HepG2 (cell line): Measurements from ENCODE around the gene TOMM20. TPM values are rescaled to one million over a fixed set of nuclear protein-coding genes. Genes with fewer than 3 reads are reported as not detected.

ENCODE experiments used
- AGO1 ChIP-seq: fragments of 200-400 bp; formaldehyde crosslinking; IDR thresholded peaks from 2 replicates; pipeline ENCODE4 v1.6.1; 2017; ENCODE audit warnings: mild to moderate bottlenecking, low read depth, low read length, moderate library complexity; ENCODE audit not compliant: poor library complexity, severe bottlenecking
- CHD2 ChIP-seq: IDR thresholded peaks from 2 replicates; pipeline ENCODE4 v1.6.1; 2011; ENCODE audit warnings: low read depth, low read length, improper control_type of control experiment
- EEA1 ChIP-seq: sonication (generic); formaldehyde crosslinking; IDR thresholded peaks from 2 replicates; pipeline ENCODE4 v1.5.1; 2020; ENCODE audit warnings: mild to moderate bottlenecking, missing genetic modification reagents, borderline replicate concordance
- MTF2 ChIP-seq: sonication (generic); formaldehyde crosslinking; IDR thresholded peaks from 2 replicates; pipeline ENCODE4 v1.5.0; 2020; ENCODE audit warnings: missing genetic modification reagents, borderline replicate concordance
- NAIF1 ChIP-seq: sonication (generic); formaldehyde crosslinking; IDR thresholded peaks from 2 replicates; pipeline ENCODE4 v1.5.0; 2020; ENCODE audit warnings: mild to moderate bottlenecking, missing genetic modification reagents, borderline replicate concordance
- NFKB2 ChIP-seq: sonication (generic); formaldehyde crosslinking; IDR thresholded peaks from 2 replicates; pipeline ENCODE4 v1.4.0; 2020; ENCODE audit warnings: missing genetic modification reagents, borderline replicate concordance
- POLR2AphosphoS5 ChIP-seq: IDR thresholded peaks from 2 replicates; pipeline ENCODE4 v1.6.1; 2012; ENCODE audit warnings: low read depth, low read length
- SMC3 ChIP-seq: IDR thresholded peaks from 2 replicates; pipeline ENCODE4 v1.6.1; 2011; ENCODE audit warnings: low read length, improper control_type of control experiment
- SP2 ChIP-seq: sonication (generic); formaldehyde crosslinking; IDR thresholded peaks from 2 replicates; pipeline ENCODE4 v1.5.1; 2020; ENCODE audit warnings: mild to moderate bottlenecking, missing genetic modification reagents
- ZBTB3 ChIP-seq: sonication (generic); formaldehyde crosslinking; IDR thresholded peaks from 2 replicates; pipeline ENCODE4 v1.4.0; 2020; ENCODE audit warnings: low read depth, mild to moderate bottlenecking, moderate library complexity, missing genetic modification reagents, borderline replicate concordance
- ZFP37 ChIP-seq: sonication (generic); formaldehyde crosslinking; IDR thresholded peaks from 2 replicates; pipeline ENCODE4 v1.4.0; 2020; ENCODE audit warnings: missing genetic modification reagents, borderline replicate concordance
- ZFP41 ChIP-seq: sonication (generic); formaldehyde crosslinking; IDR thresholded peaks from 2 replicates; pipeline ENCODE4 v1.4.0; 2020; ENCODE audit warnings: mild to moderate bottlenecking, missing genetic modification reagents, borderline replicate concordance
- ZKSCAN1 ChIP-seq: fragments of 150-350 bp; IDR thresholded peaks from 2 replicates; pipeline ENCODE4 v1.6.1; 2014; ENCODE audit warnings: low read length
- ZNF354B ChIP-seq: sonication (generic); formaldehyde crosslinking; IDR thresholded peaks from 2 replicates; pipeline ENCODE4 v1.8.0; 2022; ENCODE audit warnings: mild to moderate bottlenecking, missing genetic modification reagents
- ZNF629 ChIP-seq: sonication (generic); formaldehyde crosslinking; conservative IDR thresholded peaks from 2 replicates; pipeline ENCODE4 v1.5.0; 2020; ENCODE audit warnings: missing genetic modification reagents
- ZNF772 ChIP-seq: sonication (generic); formaldehyde crosslinking; IDR thresholded peaks from 2 replicates; pipeline ENCODE4 v1.5.0; 2020; ENCODE audit warnings: mild to moderate bottlenecking, missing genetic modification reagents
- polyA plus RNA-seq, 8 experiments: library from polyadenylated mRNA; depleted of rRNA in 3 of 8; stranded (reverse) in 7 of 8; unstranded in 1 of 8; fragments of >200 nt; fragmentation: Illumina TruSeq in 4 of 8; extraction: Trizol in 4 of 8; gene quantifications; 2 replicates each; pipeline versions ENCODE4 v1.2.1 to v1.2.3, GENCODE V29; 2011 to 2016; ENCODE audit warnings: low read depth in 4 of 8, missing spikeins in 1 of 8, mixed read lengths in 1 of 8; ENCODE audit not compliant: insufficient read depth in 1 of 8
- total RNA-seq, 5 experiments: library from RNA; depleted of rRNA; stranded (reverse); fragments of >200 nt; fragmentation: Illumina TruSeq; extraction: Trizol; gene quantifications; 2 replicates each; pipeline ENCODE4 v1.2.3, GENCODE V29; 2016; ENCODE audit warnings: low read depth in 1 of 5
- TF ChIP-seq, protein P1 (sequence below): sonication (generic); formaldehyde crosslinking; IDR thresholded peaks from 2 replicates; pipeline ENCODE4 v1.9.0; 2021; ENCODE audit warnings: mild to moderate bottlenecking, missing genetic modification reagents
- TF ChIP-seq, protein P2 (sequence below): IDR thresholded peaks from 2 replicates; pipeline ENCODE4 v1.6.1; 2016; ENCODE audit warnings: missing genetic modification reagents, missing compliant biosample characterization
- TF ChIP-seq, protein P3 (sequence below): fragments of 450-650 bp; IDR thresholded peaks from 2 replicates; pipeline ENCODE4 v1.6.1; 2016
- TF ChIP-seq, protein P4 (sequence below): sonication (generic); formaldehyde crosslinking; IDR thresholded peaks from 2 replicates; pipeline ENCODE4 v1.4.0; 2020; ENCODE audit warnings: missing genetic modification reagents, borderline replicate concordance

The TOMM20 gene
- total and polyA plus RNA-seq, 2 of the 13 experiments (the other 11 are each of a cell fraction or from before 2014, with no cell fraction given): 153 to 376 TPM

DNA sequence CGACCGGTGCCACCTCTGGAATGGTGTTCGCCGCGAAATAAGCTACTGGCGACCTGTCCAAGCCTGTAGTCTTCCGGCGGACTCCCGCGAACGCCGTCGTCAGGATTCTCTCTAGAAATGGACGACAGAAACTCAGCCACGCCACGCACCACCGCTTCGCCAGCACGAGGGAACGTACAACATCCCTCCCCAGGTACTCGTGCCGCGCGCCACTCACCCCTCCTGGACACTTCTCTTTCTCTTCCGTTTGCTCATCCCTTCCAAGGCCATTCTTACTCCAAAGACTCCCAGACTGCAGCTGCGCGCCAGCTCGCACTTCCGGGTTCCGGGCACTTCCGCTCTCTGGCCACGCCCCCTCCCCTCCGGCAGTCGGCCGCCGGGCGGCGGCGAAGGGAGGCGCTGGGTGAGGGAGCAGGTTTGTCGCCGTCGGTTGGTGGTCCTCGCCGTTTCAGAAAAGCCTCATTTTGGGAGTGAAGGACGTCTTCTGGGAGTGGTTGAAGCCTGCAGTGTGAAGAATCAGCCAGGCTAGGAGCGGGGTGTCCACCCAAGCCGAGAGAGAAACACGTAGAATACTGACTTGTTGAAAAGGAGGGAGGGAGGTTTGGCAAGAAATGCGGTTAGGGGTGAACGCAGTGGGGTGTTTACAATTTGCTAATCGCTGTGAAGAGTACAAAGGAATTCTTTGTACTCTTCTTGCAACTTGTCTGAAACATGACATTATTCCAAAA is 32.5 kb upstream of the TOMM20 start, which contains the start of gene RBM34 (continued):
- TF ChIP-seq ZNF354B (no peak), ZFP41 (CRISPR knock-in tag) (peak; percentile 93; the same call in 1 of the 2 replicates), MTF2 (CRISPR knock-in tag) (no peak), NFKB2 (CRISPR knock-in tag) (peak; percentile 99), ZKSCAN1 (no peak), ZFP37 (CRISPR knock-in tag) (peak; percentile 98), ZNF772 (CRISPR knock-in tag) (peak; percentile 90), POLR2AphosphoS5 (peak; percentile 98), ZNF629 (CRISPR knock-in tag) (peak; percentile 50), CHD2 (no peak), SP2 (0 out of 2 replicates have a peak, but pooled peaks have one; percentile 36), ZBTB3 (CRISPR knock-in tag) (0 out of 2 replicates have a peak, but pooled peaks have one; percentile 89), EEA1 (CRISPR knock-in tag) (0 out of 2 replicates have a peak, but pooled peaks have one; percentile 36), NAIF1 (peak; percentile 87; the same call in 1 of the 2 replicates), SMC3 (no peak), AGO1 (no peak)
- TF ChIP-seq, protein P1, sequence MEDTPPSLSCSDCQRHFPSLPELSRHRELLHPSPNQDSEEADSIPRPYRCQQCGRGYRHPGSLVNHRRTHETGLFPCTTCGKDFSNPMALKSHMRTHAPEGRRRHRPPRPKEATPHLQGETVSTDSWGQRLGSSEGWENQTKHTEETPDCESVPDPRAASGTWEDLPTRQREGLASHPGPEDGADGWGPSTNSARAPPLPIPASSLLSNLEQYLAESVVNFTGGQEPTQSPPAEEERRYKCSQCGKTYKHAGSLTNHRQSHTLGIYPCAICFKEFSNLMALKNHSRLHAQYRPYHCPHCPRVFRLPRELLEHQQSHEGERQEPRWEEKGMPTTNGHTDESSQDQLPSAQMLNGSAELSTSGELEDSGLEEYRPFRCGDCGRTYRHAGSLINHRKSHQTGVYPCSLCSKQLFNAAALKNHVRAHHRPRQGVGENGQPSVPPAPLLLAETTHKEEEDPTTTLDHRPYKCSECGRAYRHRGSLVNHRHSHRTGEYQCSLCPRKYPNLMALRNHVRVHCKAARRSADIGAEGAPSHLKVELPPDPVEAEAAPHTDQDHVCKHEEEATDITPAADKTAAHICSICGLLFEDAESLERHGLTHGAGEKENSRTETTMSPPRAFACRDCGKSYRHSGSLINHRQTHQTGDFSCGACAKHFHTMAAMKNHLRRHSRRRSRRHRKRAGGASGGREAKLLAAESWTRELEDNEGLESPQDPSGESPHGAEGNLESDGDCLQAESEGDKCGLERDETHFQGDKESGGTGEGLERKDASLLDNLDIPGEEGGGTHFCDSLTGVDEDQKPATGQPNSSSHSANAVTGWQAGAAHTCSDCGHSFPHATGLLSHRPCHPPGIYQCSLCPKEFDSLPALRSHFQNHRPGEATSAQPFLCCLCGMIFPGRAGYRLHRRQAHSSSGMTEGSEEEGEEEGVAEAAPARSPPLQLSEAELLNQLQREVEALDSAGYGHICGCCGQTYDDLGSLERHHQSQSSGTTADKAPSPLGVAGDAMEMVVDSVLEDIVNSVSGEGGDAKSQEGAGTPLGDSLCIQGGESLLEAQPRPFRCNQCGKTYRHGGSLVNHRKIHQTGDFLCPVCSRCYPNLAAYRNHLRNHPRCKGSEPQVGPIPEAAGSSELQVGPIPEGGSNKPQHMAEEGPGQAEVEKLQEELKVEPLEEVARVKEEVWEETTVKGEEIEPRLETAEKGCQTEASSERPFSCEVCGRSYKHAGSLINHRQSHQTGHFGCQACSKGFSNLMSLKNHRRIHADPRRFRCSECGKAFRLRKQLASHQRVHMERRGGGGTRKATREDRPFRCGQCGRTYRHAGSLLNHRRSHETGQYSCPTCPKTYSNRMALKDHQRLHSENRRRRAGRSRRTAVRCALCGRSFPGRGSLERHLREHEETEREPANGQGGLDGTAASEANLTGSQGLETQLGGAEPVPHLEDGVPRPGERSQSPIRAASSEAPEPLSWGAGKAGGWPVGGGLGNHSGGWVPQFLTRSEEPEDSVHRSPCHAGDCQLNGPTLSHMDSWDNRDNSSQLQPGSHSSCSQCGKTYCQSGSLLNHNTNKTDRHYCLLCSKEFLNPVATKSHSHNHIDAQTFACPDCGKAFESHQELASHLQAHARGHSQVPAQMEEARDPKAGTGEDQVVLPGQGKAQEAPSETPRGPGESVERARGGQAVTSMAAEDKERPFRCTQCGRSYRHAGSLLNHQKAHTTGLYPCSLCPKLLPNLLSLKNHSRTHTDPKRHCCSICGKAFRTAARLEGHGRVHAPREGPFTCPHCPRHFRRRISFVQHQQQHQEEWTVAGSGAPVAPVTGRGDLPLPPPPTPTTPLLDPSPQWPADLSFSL (CRISPR knock-in tag): peak; percentile 42; the same call in 1 of the 2 replicates
- TF ChIP-seq, protein P2, sequence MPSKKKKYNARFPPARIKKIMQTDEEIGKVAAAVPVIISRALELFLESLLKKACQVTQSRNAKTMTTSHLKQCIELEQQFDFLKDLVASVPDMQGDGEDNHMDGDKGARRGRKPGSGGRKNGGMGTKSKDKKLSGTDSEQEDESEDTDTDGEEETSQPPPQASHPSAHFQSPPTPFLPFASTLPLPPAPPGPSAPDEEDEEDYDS (CRISPR knock-in tag): peak; percentile 94
- TF ChIP-seq, protein P3, sequence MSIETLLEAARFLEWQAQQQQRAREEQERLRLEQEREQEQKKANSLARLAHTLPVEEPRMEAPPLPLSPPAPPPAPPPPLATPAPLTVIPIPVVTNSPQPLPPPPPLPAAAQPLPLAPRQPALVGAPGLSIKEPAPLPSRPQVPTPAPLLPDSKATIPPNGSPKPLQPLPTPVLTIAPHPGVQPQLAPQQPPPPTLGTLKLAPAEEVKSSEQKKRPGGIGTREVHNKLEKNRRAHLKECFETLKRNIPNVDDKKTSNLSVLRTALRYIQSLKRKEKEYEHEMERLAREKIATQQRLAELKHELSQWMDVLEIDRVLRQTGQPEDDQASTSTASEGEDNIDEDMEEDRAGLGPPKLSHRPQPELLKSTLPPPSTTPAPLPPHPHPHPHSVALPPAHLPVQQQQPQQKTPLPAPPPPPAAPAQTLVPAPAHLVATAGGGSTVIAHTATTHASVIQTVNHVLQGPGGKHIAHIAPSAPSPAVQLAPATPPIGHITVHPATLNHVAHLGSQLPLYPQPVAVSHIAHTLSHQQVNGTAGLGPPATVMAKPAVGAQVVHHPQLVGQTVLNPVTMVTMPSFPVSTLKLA: peak; percentile 47; the same call in 1 of the 2 replicates
- TF ChIP-seq, protein P4, sequence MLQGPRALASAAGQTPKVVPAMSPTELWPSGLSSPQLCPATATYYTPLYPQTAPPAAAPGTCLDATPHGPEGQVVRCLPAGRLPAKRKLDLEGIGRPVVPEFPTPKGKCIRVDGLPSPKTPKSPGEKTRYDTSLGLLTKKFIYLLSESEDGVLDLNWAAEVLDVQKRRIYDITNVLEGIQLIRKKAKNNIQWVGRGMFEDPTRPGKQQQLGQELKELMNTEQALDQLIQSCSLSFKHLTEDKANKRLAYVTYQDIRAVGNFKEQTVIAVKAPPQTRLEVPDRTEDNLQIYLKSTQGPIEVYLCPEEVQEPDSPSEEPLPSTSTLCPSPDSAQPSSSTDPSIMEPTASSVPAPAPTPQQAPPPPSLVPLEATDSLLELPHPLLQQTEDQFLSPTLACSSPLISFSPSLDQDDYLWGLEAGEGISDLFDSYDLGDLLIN (CRISPR knock-in tag): peak; percentile 69; the same call in 1 of the 2 replicates
